HG03060 (cell line): Measurements from ENCODE around the gene RASGRP1.

Source experiments
- ATAC-seq: cut with Tn5 transposase; IDR thresholded peaks from one replicate; pipeline ENCODE4 v1.9.1; 2021; ENCODE audit warnings: low read depth, moderate number of reproducible peaks; ENCODE audit not compliant: unreplicated experiment

RASGRP1 gene

GRCh38 chr15:38576837-38577236 lies 12.2 kb upstream of the RASGRP1 start:
- no peak for ATAC-seq

DNA sequence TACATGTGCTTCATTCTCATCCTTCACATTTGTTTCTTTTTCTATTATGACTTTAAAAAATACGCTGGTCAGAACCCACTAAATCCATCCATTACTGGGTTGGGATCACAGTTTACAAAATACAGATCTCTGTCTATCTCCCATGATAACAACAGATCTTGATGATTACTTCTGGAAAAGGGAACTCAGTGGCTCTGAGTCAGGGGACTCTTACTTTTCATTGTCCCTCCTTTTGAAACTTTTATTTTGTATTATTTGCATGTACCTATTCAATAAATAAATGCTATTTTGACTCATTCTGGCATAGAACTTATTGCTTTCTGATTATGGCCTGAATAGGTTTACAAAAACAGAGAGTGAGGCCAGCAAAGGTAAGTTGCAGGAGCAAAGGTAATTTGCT lies 11.6 kb upstream of the RASGRP1 start:
- no peak for ATAC-seq

DNA sequence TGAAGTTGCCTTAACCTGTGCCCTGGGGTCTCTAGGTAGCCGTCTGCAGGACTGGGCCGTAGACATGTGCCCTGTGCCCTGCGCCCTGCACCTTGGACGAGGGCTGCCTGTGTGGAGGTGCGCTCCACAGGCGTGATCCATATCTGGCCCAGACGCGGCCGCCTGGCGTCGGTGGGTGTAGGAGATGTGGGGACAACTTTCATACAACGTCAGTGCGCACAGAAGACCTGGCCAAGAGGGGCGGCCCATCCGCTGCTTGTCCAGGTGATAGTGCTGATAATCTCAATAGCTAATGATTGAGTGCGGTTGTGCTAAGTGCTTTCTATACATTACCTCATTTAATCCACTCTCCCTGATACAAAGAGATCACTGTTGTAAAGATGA lies 665 bp upstream of the RASGRP1 start:
- ATAC-seq = no peak

GRCh38 chr15:38563723-38564519 lies 693 bp downstream of the RASGRP1 start:
- ATAC-seq = no peak

DNA sequence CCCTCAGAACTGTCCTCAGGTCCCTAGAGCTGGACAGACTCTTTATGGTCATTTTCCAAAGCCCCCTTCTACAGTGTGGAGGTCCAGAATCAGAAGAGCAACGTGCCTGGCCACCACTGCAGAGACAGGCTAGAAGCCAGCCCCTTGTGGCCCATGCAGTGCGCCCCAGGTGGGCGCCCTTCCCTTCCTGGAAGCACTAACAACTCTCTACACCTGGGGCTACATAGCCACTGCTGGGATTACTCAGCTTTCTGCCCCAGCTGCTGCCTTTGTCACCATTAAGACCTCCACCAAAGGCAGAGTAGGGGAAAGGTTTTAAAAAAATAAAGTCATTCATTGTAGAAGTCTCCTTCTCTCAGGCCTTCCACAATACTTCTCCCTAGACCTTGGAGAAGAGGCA lies 2.3 kb downstream of the RASGRP1 start:
- no peak for ATAC-seq

GRCh38 chr15:38560456-38560926 lies 4.1 kb downstream of the RASGRP1 start:
- peak; percentile 28 for ATAC-seq

DNA sequence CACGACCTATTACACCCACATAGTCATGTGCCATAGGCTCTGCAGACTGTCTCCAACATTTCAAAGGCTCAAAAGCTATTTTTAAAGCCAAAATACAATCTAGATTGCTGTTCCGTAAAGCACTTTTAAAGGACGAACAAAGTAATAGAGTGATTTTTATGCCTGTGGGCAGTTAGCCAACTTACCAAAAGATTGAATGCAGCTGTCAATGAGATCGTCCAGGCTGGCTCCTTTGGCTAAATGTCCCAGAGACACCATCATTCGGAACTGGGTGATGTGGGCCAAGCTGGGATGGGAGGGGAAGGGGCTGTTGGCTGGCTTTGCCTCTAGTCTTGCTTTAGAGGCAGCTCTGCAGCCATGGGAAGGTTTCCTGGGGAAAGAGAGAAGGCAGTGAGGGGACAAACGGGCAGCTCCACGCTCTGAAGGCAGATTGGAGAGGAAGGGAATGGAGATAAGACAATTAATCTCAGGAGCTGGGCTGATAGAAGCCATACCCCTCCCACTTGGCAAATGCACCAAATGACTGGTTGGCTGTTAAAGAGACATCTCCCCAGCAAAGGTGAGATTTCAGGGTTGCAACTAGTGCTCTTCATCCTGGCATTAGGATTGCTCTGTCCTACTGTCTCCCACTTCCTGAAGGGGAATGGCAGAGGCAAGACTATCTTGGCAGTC lies 4.8 kb downstream of the RASGRP1 start:
- ATAC-seq = no peak

- ATAC-seq = no peak
These were observed 5.5 kb downstream of the RASGRP1 start for GRCh38 chr15:38559131-38559530.

DNA sequence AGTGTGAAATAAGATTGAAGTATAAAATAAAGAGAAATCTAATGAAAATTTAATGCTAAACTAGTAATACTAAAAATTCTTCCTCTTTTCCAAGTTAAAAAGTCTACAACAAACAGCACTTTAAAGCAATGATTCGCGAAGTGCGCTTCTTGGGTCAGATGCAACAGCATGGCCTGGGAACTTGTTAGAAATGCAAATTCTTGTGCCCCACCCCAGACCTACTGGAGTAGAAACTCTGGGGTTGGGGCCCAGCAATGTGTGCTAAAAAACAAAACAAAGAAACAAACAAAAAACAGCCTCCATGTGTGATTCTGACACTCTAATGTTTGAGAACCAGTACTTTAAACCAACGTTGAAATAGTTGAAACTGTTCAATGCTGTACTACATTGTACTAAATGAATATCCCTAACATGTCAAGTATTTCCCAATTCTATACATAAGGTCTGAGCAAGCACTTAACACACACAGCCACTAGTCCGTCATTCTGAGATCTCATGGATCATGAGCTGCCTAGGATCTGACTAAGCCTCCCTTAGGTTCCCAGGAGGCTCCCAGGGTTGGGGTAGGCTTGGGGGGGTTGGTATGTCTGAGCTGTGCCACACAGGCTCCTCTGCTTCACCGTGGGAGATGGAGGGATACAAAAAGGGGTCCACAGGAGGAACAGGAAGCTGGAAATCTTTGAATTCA lies 6.1 kb downstream of the RASGRP1 start:
- no peak for ATAC-seq

GRCh38 chr15:38557921-38558320 lies 6.7 kb downstream of the RASGRP1 start:
- ATAC-seq = no peak

GRCh38 chr15:38555686-38556334 lies 8.8 kb downstream of the RASGRP1 start:
- ATAC-seq = no peak

GRCh38 chr15:38554354-38554753 lies 10.3 kb downstream of the RASGRP1 start:
- peak; percentile 58 for ATAC-seq

- no peak for ATAC-seq
These were observed 11.5 kb downstream of the RASGRP1 start for GRCh38 chr15:38553071-38553470.

DNA sequence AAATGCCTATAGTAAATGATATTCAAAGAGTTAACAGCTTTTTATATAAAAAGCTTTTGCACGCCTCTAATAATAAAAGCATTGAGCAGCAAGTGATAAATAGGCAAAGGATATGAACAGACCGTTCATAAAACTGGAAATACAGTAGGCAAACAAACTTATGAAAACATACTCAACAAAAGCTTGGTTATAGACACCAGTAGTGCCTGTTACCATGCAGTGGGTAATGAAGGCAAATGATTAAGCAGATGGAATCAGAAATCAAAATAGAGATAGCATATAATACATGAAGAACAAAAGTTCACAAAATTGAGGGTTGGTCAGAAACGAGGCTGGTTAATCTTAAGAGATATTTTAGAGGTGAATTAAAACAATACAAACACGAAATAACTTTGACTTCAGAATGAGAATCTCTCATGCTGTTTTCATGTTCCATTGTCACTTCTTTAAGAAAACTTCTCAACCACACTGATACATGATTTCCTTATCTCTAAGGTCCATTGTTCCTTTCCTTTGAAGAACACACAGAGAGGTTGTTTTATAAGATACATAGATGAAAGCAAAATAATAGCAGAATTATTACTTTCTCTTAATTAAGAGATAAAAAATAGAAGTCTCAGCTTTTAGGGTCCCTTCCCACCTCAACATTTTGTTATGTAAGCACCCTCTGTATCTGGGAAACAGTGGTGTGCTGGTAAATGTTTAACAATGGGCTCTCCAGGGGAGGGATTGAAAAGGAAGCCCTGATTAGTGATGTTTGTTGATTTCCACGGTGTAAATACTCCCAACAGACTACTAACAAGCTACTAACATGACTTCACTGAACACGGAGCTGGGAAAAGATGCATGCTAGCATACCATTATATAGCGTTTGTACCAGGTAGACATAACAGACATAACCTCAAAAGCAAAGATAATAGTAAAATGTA lies 12.6 kb downstream of the RASGRP1 start:
- no peak for ATAC-seq

- no peak for ATAC-seq
These were observed 15.4 kb downstream of the RASGRP1 start for GRCh38 chr15:38549222-38549621.

GRCh38 chr15:38547255-38547997 lies 17.2 kb downstream of the RASGRP1 start:
- ATAC-seq = no peak

DNA sequence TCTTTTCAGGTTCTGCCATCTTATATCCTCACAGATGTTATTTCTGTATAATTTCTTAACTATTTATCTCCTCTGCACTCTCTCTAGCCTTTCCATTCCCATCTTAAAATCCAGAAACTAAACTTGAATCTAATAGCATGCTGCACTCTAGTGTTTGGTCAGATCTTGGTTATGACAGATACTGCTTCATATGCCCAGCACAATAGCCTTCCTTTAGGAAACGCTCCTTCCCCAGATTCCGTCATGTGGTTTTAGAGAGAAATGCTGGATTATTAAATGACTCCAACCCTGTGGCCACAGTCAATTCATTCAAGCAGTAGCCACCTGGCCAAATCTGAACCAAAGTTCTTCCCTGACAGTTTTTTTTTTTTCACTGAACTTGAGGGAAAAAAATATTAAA lies 19.4 kb downstream of the RASGRP1 start:
- no peak for ATAC-seq

GRCh38 chr15:38541026-38541425 lies 23.6 kb downstream of the RASGRP1 start:
- no peak for ATAC-seq

- no peak for ATAC-seq
These were observed 24.1 kb downstream of the RASGRP1 start for GRCh38 chr15:38540510-38540909.
